B cell (primary cell): ENCODE measurements around the gene PPP1R2. TPM values are rescaled to one million over a fixed set of nuclear protein-coding genes. Genes with fewer than 3 reads are reported as not detected.
A peak's percentile ranks its signal among the peaks of the same experiment; 100 is the strongest.

Source experiments
- ATAC-seq: fragments of 200-7000 bp; cut with Tn5 transposase; one replicate; pipeline ENCODE4 v1.10.0; 2021; ENCODE audit warnings: low read depth, mild to moderate bottlenecking, moderate number of reproducible peaks, moderate library complexity
- CTCF ChIA-PET: fragments of 350-600 bp; sonication (Branson Sonifier 250); formaldehyde crosslinking; loops from one replicate; lab custom pipeline; 2021; ENCODE audit warnings: antibody characterized with exemption, inconsistent platforms; lab: Charles Lee
- POLR2A ChIA-PET: fragments of 350-600 bp; sonication (Branson Sonifier 250); formaldehyde crosslinking; loops from one replicate; lab custom pipeline; 2021; ENCODE audit warnings: antibody characterized with exemption; lab: Charles Lee
- DNase-seq: peaks from one replicate; pipeline ENCODE4 v3.0.0; 2013
- H2AFZ ChIP-seq: 2 replicates; pipeline ENCODE4 v1.6.1; 2012; ENCODE audit warnings: mild to moderate bottlenecking, low read depth, low read length; ENCODE audit not compliant: insufficient read depth, poor library complexity, severe bottlenecking
- H3K27ac ChIP-seq, 2 donors: 1 replicate in 1 of 2; 2 replicates in 1 of 2; pipeline ENCODE4 v1.5.1; 2012 to 2013; ENCODE audit warnings: low read length in 2 of 2, mild to moderate bottlenecking in 2 of 2, moderate library complexity in 1 of 2
- H3K27me3 ChIP-seq, 4 experiments: fragments of 200-600 bp in 1 of 4; sonication (generic) in 1 of 4; replicated peaks in 1 of 4; 1 replicate in 2 of 4; 2 replicates in 2 of 4; pipeline versions ENCODE4 v1.6.1 to v1.7.0; 2013 to 2016; ENCODE audit warnings: low read length in 3 of 4, mild to moderate bottlenecking in 2 of 4, mixed read lengths in 1 of 4, moderate library complexity in 1 of 4; ENCODE audit not compliant: insufficient read depth in 4 of 4, control insufficient read depth in 3 of 4; ENCODE audit errors: control extremely low read depth in 1 of 4
- H3K36me3 ChIP-seq, 2 experiments: replicated peaks in 1 of 2; 1 replicate in 1 of 2; 2 replicates in 1 of 2; pipeline versions ENCODE4 v1.6.1 to v1.7.1; 2013; ENCODE audit warnings: low read length in 1 of 2; ENCODE audit not compliant: insufficient read depth in 2 of 2, control insufficient read depth in 1 of 2; ENCODE audit errors: control extremely low read depth in 1 of 2, extremely low read depth in 1 of 2
- H3K4me1 ChIP-seq, 2 donors: fragments of 200-600 bp in 1 of 2; sonication (generic) in 1 of 2; 1 replicate in 1 of 2; 2 replicates in 1 of 2; pipeline versions ENCODE4 v1.5.1 to v1.6.1; 2013 to 2017; ENCODE audit warnings: low read length in 2 of 2; ENCODE audit not compliant: control insufficient read depth in 2 of 2, insufficient read depth in 2 of 2
- H3K4me2 ChIP-seq: replicated peaks from 2 replicates; pipeline ENCODE3; 2012; ENCODE audit warnings: mild to moderate bottlenecking, low read depth, low read length; ENCODE audit not compliant: poor library complexity, severe bottlenecking
- H3K4me3 ChIP-seq, 5 experiments: fragments of 200-600 bp in 1 of 5; sonication (generic) in 1 of 5; 1 replicate in 3 of 5; 2 replicates in 2 of 5; pipeline versions ENCODE4 v1.5.1 to v1.7.0; 2011 to 2016; ENCODE audit warnings: low read length in 4 of 5, mild to moderate bottlenecking in 4 of 5, low read depth in 2 of 5, control low read depth in 1 of 5, moderate library complexity in 1 of 5; ENCODE audit not compliant: insufficient read depth in 1 of 5; ENCODE audit errors: control extremely low read depth in 1 of 5, extremely low read depth in 1 of 5
- H3K79me2 ChIP-seq: fragments of 200-600 bp; sonication (generic); one replicate; pipeline ENCODE4 v1.6.0; 2016; ENCODE audit warnings: low read length; ENCODE audit not compliant: control insufficient read depth, insufficient read depth
- H3K9ac ChIP-seq: fragments of 200-600 bp; sonication (generic); 2 replicates; pipeline ENCODE4 v1.6.1; 2017; ENCODE audit warnings: mild to moderate bottlenecking, low read length, moderate library complexity
- H3K9me3 ChIP-seq, 3 donors: one replicate each; pipeline versions ENCODE4 v1.6.1 to v1.7.1; 2013; ENCODE audit warnings: low read length in 2 of 3; ENCODE audit not compliant: control insufficient read depth in 2 of 3, insufficient read depth in 1 of 3; ENCODE audit errors: control extremely low read depth in 1 of 3
- H4K20me1 ChIP-seq: 2 replicates; pipeline ENCODE4 v1.6.0; 2012; ENCODE audit warnings: mild to moderate bottlenecking, low read length; ENCODE audit not compliant: insufficient read depth, control insufficient read depth, poor library complexity, severe bottlenecking
- H3K27ac Mint-ChIP-seq: one replicate; pipeline ENCODE4 v1.8.0; 2021; ENCODE audit warnings: mixed read lengths
- H3K27me3 Mint-ChIP-seq: one replicate; pipeline ENCODE4 v1.8.0; 2021; ENCODE audit warnings: mixed read lengths
- H3K4me1 Mint-ChIP-seq: one replicate; pipeline ENCODE4 v1.8.0; 2021; ENCODE audit warnings: mixed read lengths
- H3K4me3 Mint-ChIP-seq: one replicate; pipeline ENCODE4 v1.8.0; 2021; ENCODE audit warnings: mixed read lengths
- H3K9me3 Mint-ChIP-seq: one replicate; pipeline ENCODE4 v1.8.0; 2022; ENCODE audit warnings: mixed read lengths; ENCODE audit not compliant: insufficient read depth
- CTCF ChIP-seq: fragments of 200-600 bp; IDR thresholded peaks from one replicate; pipeline ENCODE4 v1.8.0; 2022; ENCODE audit warnings: antibody characterized with exemption, mild to moderate bottlenecking
- EZH2 ChIP-seq: IDR thresholded peaks from 2 replicates; pipeline ENCODE4 v1.6.1; 2012; ENCODE audit warnings: borderline replicate concordance, low read depth, mild to moderate bottlenecking, moderate library complexity, low read length; ENCODE audit not compliant: insufficient read depth, poor library complexity, severe bottlenecking
- WGBS: methylation state at CpG from one replicate; pipeline ENCODE4 v1.1.5; 2013; ENCODE audit warnings: missing lambda C conversion rate; ENCODE audit not compliant: insufficient coverage; 5-methylcytosine and 5-hydroxymethylcytosine counted together
- intact Hi-C: fragments of 100-400 bp; cut with micrococcal nuclease; formaldehyde crosslinking; loops from one replicate; pipeline ENCODE4 v1.10.0; 2022
- polyA plus RNA-seq: library from polyadenylated mRNA; depleted of rRNA; stranded (reverse); fragments of >200 nt; gene quantifications from 2 replicates; pipeline ENCODE4 v1.2.3, GENCODE V29; 2012
- total RNA-seq, 2 donors: library from RNA; stranded (reverse); fragments of 120-200 nt in 1 of 2; gene quantifications; 1 replicate in 1 of 2; 2 replicates in 1 of 2; pipeline versions ENCODE4 v1.2.3 to v1.2.4, GENCODE V29; 2013 to 2022

Gene PPP1R2
- total and polyA plus RNA-seq, 2 donors (not counting 1 experiment from before 2014, with no cell fraction given), result 39.1 to 73.8 TPM

- Histone ChIP-seq H3K4me1 (peaks cover 52 to 64% of the 10 kb centered on the region in 2 donors), H4K20me1 (peaks cover 9% of the 10 kb centered on the region), H3K27ac (peak overlapping the region; percentile 50 to 69), H3K79me2 (peaks cover 23% of the 10 kb centered on the region), H2AFZ (peak overlapping the region; percentile 27), H3K4me3 (peak overlapping the region in 1 of 5 experiments; percentile 6), H3K9me3 (no peaks in the 10 kb centered on the region), H3K36me3 (no peaks in the 10 kb centered on the region), H3K4me2 (peak overlapping the region; percentile 61), H3K27me3 (no peaks in the 10 kb centered on the region), H3K9ac (no peak overlapping the region)
- DNase-seq (no peak), ATAC-seq (no peak)
- intact Hi-C loops, result no loop called here
- Mint-ChIP-seq H3K27me3 (no peaks in the 10 kb centered on the region), H3K4me3 (no peak overlapping the region), H3K27ac (peak overlapping the region; percentile 86), H3K9me3 (no peaks in the 10 kb centered on the region), H3K4me1 (peaks cover 72% of the 10 kb centered on the region)
- TF ChIP-seq CTCF, result no peak
- TF ChIP-seq EZH2, result no peak
- ChIA-PET POLR2A (interaction anchor here (1.1 kb wide), 2 partner anchors 10 to 858 kb away, joined by 4 to 5 read pairs; no protein-coding TSS in a partner anchor), CTCF (interaction anchor here (0.6 to 5.3 kb wide), 2 partner anchors 275 to 952 kb away, joined by 3 to 30 read pairs; partner anchors contain the start of gene XXYLT1)
- WGBS, result 60% methylated on average over 1 of the region's 4 CpGs
Measured at GRCh38 chr3:195546130-195546560, 3.0 kb upstream of the PPP1R2 start.

- no peaks in the 10 kb centered on the region for H3K9me3 Mint-ChIP-seq
- peak overlapping the region; percentile 97 for H3K4me3 Mint-ChIP-seq
- no peak for ATAC-seq
- H4K20me1 ChIP-seq, result peaks cover 23% of the 10 kb centered on the region
- H3K27ac Mint-ChIP-seq, result peak overlapping the region; percentile 79
- H3K36me3 ChIP-seq, result no peaks in the 10 kb centered on the region
- 90% methylated on average over 2 of the region's 3 CpGs for WGBS
- H3K79me2 ChIP-seq, result peaks cover 38% of the 10 kb centered on the region
- H3K9me3 ChIP-seq, result no peaks in the 10 kb centered on the region
- H3K9ac ChIP-seq, result no peak overlapping the region
- TF ChIP-seq CTCF, result no peak
- TF ChIP-seq EZH2, result no peak
- H3K4me3 ChIP-seq, result no peak overlapping the region
- no peak overlapping the region for H3K27ac ChIP-seq
- ChIA-PET POLR2A (no interaction called here), CTCF (interaction anchor here (1.3 to 5.3 kb wide), 3 partner anchors 24 to 911 kb away, joined by 3 to 30 read pairs (median 4); partner anchors contain the start of gene XXYLT1)
- H2AFZ ChIP-seq, result no peak overlapping the region
- H3K4me1 Mint-ChIP-seq, result peaks cover 74% of the 10 kb centered on the region
- intact Hi-C loops, result loop anchor here (5.0 kb wide), 2 partner anchors 857 to 872 kb away; partner anchors contain the start of genes FAM43A and LSG1
- no peaks in the 10 kb centered on the region for H3K27me3 Mint-ChIP-seq
- H3K4me2 ChIP-seq, result no peak overlapping the region
- no peak for DNase-seq
- H3K27me3 ChIP-seq, result no peaks in the 10 kb centered on the region
- peaks cover 52 to 64% of the 10 kb centered on the region in 2 donors for H3K4me1 ChIP-seq
Measured at GRCh38 chr3:195544634-195545033, 1.5 kb upstream of the PPP1R2 start.
